GM08714 (cell line): ENCODE results near the gene TTC12.

Source experiments
- H3K4me3 ChIP-seq: fragments of 200-500 bp; sonication (Bioruptor generic); 2 replicates; pipeline ENCODE4 v1.5.1; 2014; ENCODE audit warnings: mild to moderate bottlenecking, low read length, inconsistent platforms
- ZNF274 ChIP-seq: IDR thresholded peaks from 2 replicates; pipeline ENCODE4 v1.6.1; 2012; ENCODE audit warnings: mild to moderate bottlenecking, low read depth, low read length

The TTC12 gene

DNA sequence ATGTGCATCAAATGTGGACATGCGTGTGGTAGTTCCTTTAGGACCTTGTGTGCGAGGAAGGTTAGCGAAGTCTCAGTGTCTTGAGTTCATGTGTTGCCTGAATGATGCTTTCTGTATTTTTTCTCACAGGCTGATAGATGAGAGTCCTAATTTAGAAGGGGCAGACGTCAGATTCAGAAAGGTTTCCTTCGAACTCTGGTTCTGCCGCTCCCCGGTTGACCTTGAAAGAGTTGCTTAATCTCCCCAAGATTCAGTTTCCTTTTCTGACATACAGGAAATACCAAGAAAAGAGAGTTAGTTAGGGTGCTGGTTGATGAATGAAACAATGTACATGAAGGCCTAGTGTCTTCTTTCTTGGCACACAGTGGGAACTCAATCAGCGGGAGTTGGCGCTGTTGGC is 35.9 kb upstream of the TTC12 start:
- no peak for TF ChIP-seq ZNF274
- H3K4me3 ChIP-seq, result no peak overlapping the region

DNA sequence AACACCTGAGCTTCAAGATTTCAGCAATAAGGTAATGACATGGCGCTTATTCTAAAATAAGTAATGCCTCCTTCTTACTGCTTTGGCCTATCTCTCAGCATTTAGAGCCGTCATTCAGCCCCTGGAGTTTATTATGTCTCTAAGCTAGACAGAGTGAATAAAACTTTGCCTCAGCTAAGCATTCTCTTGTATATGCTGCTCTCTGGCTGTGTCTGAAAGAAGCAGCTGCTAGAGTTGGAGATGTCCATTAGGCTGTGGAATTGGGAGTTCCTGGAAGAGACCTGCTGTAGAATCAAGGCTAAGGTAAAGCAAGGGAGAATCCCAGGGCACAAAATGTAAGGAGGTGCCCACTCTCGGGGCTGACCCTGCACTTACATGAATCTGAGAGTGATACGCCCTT is 35.5 kb upstream of the TTC12 start:
- no peak for TF ChIP-seq ZNF274

DNA sequence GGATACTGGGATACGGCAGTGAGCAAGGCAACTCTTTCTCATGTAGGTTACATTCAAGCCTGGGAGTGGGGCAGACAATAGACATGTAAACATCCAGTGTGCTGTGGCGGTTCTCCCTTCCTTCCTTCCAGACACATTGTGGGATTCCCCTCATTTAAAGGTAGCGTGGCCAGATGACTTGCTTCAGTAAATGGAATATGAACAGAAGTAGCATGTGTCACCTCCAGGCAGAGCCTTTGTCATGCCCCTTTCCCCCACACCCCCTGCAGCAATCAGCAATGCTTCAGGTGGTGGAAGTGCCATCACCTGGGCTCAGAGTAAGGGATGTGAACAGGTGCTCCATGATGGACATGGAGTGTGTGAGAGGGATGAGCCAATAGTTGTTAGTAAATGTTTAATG is 34.8 kb upstream of the TTC12 start:
- no peak for TF ChIP-seq ZNF274
- H3K4me3 ChIP-seq, result no peak overlapping the region

More for the DNA sequence above, 35.5 kb upstream of the TTC12 start:
- H3K4me3 ChIP-seq, result no peak overlapping the region

DNA sequence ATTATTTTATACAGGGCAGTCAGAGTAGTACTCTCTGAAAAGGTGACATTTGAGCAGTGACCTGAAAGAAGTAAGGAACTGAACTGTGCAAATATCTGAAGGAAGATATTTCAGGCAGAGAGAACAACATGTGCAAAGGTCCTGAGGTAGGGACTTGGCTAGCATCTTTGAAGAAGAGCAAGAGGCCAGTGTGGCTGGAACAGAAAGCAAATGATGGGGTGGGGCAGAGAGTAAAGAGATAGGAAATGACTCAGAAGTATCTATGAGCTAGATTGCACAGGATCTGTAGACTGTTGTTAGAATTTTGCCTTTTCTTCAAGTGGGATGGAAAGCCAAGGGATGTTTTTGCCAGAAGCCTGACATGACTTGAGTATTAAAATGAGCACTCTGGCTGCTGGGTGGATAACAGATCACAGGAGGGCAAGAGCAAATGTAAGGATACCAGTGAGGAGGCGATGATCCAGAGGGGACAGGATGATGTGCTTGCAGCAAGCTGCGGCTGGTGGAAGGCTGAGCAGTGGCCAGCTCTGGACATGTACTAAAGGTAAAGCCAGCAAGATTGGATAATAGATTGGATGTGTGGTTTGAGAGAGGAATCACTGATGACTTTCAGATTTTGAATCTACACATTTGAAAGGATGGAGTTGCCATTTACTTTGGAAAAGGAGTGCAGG is 33.2 kb upstream of the TTC12 start:
- no peak overlapping the region for H3K4me3 ChIP-seq

DNA sequence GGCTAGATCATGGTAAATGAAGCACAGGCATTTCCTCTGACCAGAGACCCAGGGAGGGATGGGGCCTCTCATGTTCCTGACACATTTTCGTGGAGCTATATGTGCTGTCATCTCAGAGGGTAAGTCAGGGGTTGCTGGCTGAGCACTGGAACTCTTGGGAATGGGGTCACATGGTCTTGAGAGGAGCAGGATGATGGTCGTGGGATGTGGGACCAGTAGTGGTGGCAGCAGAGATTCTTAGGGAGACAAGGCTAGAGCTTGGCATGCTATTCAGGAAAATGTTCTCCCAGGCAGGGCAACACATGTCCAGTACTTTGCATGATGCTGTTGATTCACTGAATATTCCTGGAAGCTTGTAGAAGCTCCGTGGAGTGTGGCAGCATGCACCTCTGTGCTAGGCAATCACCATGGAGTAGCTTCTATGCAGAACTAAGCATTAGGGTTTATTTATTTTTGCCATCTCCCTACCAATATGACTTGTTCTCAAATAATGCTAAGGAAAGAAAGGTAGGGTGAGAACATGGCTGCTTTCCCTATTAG is 31.4 kb upstream of the TTC12 start:
- no peak overlapping the region for H3K4me3 ChIP-seq
- no peak for TF ChIP-seq ZNF274

More for the DNA sequence above, 33.2 kb upstream of the TTC12 start:
- no peak for TF ChIP-seq ZNF274

DNA sequence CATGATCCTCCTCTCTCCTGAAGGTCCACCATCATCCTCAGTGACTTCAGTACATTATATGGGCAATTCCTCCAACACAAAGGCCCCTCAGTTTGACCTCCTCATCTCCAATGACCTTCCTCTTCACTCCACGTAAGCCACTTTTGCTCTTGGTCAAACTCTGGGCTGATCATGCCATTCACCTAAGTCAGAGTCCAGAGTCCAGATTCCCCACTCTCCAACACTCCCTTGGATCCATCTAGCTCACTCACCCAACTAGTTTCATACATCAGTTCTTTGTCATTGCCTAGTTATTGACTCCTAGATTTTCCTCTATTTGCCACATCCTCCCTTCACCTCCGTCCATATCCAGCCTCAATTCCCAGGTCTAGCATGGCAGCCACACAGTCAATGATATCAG is 30.5 kb upstream of the TTC12 start:
- TF ChIP-seq ZNF274, result no peak
- H3K4me3 ChIP-seq, result no peak overlapping the region

DNA sequence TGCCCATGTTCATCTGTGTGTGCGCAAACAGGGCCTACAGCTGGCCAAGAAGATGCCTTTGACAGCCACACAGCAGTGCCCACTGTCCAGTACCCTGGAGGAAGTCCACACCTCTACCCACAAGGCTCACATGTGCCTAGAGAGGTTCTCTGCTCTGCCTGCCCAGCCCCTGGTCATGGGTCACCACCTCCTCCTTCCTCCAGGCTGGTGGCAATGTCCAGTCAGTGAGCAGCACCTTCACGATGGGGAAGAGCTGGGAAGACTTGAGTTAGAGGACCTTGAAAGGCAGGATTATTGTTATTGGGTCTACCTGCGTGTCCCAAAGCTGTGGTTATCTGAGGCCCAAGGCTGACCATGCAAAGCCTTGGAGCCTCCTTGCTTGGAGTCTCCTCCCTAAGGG is 28.4 kb upstream of the TTC12 start:
- H3K4me3 ChIP-seq, result no peak overlapping the region
- TF ChIP-seq ZNF274, result no peak

DNA sequence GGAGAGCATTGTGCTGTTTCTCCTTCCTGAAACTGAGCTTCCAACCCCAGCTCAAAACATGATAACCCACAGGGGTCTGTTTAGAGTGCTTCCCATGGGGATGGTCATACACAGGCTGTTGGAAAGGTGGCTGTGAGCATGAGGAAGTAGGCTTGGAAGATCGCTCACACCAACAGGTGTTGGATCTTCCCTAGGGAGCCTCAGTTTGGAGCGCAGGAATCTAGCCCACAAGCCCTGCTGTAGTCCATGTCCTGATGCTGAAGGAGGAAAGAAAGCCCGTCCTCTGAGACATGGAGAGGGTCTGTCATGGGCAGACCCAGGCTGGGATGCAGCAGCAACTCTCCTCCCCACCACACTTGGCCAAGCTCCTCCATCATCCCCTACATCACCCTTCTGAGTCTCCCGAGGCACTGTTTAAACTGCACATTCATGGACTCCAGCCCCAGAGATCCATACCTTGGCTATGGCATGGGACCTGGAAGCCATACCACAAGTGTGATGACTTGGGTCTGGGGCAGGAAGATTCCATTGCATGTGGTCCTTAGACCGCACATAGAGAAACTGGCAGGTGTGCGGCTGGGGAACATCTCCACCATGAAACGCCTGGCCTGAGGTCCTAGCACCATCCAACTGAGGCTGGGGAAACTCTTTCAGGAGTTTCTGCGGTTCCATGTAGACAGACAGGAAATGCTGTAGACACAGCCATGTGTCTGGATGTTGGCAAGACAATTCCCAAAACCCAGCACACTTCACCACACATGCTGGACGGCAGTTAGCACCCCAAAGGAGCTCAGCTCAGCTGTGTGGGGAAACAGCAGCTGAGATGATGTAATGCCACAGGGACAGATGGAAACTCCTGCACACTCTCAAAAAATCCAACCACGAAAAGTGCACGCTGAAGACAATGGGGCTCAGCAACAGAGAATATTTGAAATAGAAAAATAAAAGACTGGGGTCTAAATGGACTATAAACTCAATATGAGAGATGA is 27.6 kb upstream of the TTC12 start:
- TF ChIP-seq ZNF274, result no peak
- H3K4me3 ChIP-seq, result no peak overlapping the region

DNA sequence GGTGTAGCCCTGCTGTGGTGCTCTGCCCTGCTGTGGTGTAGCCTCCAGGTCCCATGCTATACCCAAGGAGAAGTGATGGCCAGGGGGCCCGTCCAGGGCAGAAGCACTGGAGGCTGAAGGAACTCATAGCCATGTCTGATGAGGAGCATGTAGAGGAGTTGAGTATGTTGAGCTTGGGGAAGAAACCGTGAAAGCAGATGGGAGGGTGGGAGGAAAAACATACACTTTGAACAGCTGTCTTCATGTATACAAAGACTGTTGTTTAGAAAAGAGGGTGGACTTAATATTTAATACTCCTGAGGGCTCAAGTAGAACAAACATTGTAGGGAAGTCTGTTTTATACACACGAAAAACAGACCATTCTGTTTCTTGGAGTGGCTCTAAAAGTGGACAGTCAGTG is 26.6 kb upstream of the TTC12 start:
- no peak for TF ChIP-seq ZNF274
- no peak overlapping the region for H3K4me3 ChIP-seq

DNA sequence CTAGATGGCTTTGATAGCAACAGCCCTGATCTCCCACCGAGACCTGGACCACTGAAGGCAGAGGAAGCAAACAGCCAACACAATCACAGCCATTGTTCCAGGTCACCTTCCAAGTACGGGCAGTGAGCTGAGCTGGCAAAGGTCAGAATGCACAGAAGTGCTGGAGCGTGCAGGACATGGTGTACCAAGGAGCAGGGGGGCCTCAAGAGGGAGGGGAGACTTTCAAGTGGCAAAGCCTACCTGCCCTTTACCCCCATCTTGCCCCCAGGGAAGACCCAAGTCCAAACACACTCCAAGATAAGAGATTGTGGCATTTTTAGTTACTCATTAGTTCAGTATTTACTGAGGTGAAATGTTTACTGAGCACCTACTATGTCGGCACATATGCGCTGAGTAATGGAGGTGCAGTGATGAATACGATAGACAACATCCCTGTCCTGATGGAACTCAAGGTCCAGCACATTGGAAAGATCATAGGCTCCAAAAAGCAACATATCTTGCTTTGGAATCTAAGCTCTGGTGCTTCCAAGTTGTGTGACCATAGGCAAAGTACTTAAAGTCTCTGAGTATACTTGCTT is 26.0 kb upstream of the TTC12 start:
- H3K4me3 ChIP-seq, result no peak overlapping the region
- TF ChIP-seq ZNF274, result no peak

DNA sequence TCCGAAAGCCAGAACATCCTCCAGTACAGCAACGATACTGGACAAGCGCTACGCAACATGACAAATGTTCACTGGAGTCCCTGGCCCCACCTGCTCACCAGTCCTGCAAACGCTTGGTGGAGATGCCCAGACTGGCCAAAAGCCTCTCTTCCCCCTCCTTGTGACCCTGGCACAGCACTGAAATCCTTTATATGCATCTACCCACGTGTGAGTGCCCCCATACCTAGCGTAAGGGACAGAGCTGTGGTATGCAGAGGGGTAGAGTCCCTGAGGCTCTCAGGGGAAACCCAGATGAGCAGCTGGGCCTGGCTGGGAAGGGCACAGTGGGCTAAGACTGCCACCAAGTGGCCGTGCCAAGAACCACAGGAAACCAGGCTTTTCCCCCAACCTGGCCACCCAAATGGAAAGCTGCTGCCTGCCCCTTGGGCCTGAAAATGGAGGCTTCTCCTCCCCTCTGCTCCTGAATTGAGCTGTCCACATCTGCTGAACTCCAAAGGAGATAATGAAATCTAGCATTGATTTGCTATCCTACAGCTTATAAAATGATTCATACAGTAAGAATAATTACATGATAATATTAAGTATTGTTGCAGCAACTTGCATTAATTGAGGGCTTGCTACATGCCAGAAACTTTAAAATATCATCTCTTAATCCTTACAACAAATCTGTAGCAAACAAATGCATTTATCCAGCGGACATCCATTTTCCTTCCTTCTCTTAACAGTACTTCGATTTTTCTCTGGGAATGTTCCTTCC is 24.8 kb upstream of the TTC12 start:
- no peak for TF ChIP-seq ZNF274
- H3K4me3 ChIP-seq, result no peak overlapping the region

DNA sequence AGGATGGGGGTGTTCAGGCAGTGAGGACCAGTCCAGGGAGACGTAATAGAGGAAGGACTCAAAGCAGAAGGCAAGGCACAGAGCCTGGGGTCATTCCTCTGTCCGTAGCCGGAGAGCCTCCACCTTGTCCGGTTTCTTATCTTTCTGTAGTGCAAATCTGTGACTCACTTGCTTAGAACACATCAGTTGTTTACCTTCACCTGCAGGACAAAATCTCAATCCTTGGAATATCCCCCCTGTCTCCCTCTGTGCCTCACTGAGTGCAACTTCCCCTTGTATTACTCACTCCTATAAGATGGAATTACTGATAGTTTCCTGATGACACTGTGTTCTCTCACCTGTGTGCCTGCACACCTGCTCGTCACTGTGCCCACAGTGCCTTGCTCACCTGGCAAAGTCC is 20.4 kb upstream of the TTC12 start:
- TF ChIP-seq ZNF274, result no peak
- no peak overlapping the region for H3K4me3 ChIP-seq

DNA sequence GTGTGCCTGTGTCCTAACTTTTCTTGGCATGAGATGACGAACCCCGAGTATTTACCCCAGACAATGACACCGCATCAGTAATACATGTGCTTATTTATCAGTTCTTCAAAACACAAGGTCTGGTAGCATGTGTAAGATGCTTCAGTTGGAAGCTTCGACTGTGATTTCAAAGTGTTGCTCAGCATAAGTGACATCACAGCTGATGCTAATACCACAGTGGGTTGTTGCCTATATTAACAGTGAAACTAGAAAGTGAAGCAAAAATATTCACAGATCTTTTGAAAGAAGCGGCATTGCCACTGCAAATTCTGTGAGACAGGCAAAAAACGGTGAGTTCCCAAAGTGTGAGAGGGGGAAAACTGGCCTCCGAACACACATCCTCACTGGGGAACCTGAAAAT is 18.4 kb upstream of the TTC12 start:
- TF ChIP-seq ZNF274, result no peak
- H3K4me3 ChIP-seq, result no peak overlapping the region
